HFFc6 (cell line): ENCODE measurements around the gene TSEN2. TPM values are rescaled to one million over a fixed set of nuclear protein-coding genes. Genes with fewer than 3 reads are reported as not detected.

Experiments used
- DNase-seq: peaks from one replicate; pipeline ENCODE4 v3.0.0-alpha.2; 2018
- H3K27ac Mint-ChIP-seq: 2 replicates; pipeline ENCODE4 v1.8.0; 2020; ENCODE audit warnings: mild to moderate bottlenecking, mixed read lengths
- H3K27me3 Mint-ChIP-seq: 2 replicates; pipeline ENCODE4 v1.8.0; 2021; ENCODE audit warnings: mild to moderate bottlenecking, moderate library complexity, mixed read lengths; ENCODE audit not compliant: insufficient read depth
- H3K36me3 Mint-ChIP-seq: 2 replicates; pipeline ENCODE4 v1.8.0; 2021; ENCODE audit warnings: low read depth, mixed read lengths
- H3K4me1 Mint-ChIP-seq: 2 replicates; pipeline ENCODE4 v1.8.0; 2020; ENCODE audit warnings: low read depth, mixed read lengths
- H3K4me3 Mint-ChIP-seq: 2 replicates; pipeline ENCODE4 v1.8.0; 2020; ENCODE audit warnings: mild to moderate bottlenecking, moderate library complexity, mixed read lengths
- H3K9me3 Mint-ChIP-seq: 2 replicates; pipeline ENCODE4 v1.8.0; 2020; ENCODE audit warnings: mild to moderate bottlenecking, mixed read lengths
- CTCF ChIP-seq: fragments of 200-600 bp; sonication (generic); IDR thresholded peaks from 2 replicates; pipeline ENCODE4 v1.5.0; 2021; ENCODE audit warnings: antibody characterized with exemption, mild to moderate bottlenecking
- total RNA-seq, 6 experiments: library from RNA; stranded (reverse); fragmentation: NEBNext Ultra II Directional; extraction: Animal tissue kit (Norgen Biotek cat#: 25700); gene quantifications; 2 replicates in 1 of 6; 3 replicates in 5 of 6; pipeline ENCODE4 v1.2.3, GENCODE V29; 2021

The TSEN2 gene
- total RNA-seq, 6 experiments from 2014 or later = 9.3 to 15.5 (median 10.9) TPM

GRCh38 chr3:12516873-12517272 is 32.6 kb downstream of the TSEN2 start:
- no peak for DNase-seq
- Mint-ChIP-seq H3K36me3 (peaks cover 12% of the 10 kb centered on the region), H3K9me3 (no peaks in the 10 kb centered on the region), H3K4me3 (no peak overlapping the region), H3K4me1 (no peaks in the 10 kb centered on the region), H3K27me3 (no peaks in the 10 kb centered on the region), H3K27ac (no peak overlapping the region)
- TF ChIP-seq CTCF = no peak

- Mint-ChIP-seq H3K4me3 (no peak overlapping the region), H3K27ac (no peak overlapping the region), H3K4me1 (no peaks in the 10 kb centered on the region), H3K27me3 (no peaks in the 10 kb centered on the region), H3K36me3 (peaks cover 12% of the 10 kb centered on the region), H3K9me3 (no peaks in the 10 kb centered on the region)
- no peak for DNase-seq
- TF ChIP-seq CTCF = no peak
Observed at GRCh38 chr3:12518261-12519028, 34.2 kb downstream of the TSEN2 start.

DNA sequence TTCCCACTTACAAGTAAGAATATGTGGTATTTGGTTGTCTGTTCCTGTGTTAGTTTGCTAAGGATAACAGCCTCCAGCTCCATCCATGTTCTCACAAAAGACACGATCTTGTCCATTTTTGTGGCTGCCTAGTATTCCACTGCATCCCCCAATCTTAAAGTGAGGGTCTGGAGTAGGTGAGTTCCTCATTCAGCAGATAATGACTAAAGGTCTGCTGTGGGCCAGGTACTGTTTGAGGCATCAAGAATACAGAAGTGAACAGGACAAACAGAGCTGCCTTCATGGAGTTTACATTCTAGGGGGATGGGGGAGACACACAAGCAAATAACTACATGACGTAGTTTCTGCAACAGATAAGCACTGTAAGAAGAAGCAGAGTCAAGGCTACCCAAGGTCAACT is 36.7 kb downstream of the TSEN2 start:
- no peak overlapping the region for H3K4me3 Mint-ChIP-seq
- H3K4me1 Mint-ChIP-seq = no peaks in the 10 kb centered on the region
- no peak overlapping the region for H3K27ac Mint-ChIP-seq
- H3K9me3 Mint-ChIP-seq = no peaks in the 10 kb centered on the region
- H3K36me3 Mint-ChIP-seq = peaks cover 12% of the 10 kb centered on the region
- TF ChIP-seq CTCF = no peak
- no peak for DNase-seq
- H3K27me3 Mint-ChIP-seq = no peaks in the 10 kb centered on the region

DNA sequence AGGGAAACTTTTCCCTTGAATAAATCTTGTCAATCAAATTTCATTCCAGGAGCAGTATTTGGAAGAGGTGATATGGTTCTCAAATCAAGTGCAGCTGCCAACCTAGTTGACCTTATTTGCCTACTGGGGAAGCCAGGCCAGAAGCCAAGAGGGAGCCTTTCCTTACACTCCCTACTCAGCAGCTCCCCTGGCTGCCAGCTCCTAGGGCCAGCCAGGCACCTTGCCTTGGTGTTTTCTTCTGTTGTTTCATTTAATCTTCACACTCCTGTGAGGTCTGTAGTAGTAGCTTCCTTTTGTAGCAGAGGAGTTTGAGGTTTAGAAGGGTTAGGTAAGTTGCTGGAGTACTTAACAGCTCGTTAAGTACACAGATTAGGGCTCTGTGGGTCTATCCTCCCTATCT is 38.4 kb downstream of the TSEN2 start:
- Mint-ChIP-seq H3K27ac (no peak overlapping the region), H3K9me3 (no peaks in the 10 kb centered on the region), H3K36me3 (peaks cover 13% of the 10 kb centered on the region), H3K4me3 (no peak overlapping the region), H3K4me1 (no peaks in the 10 kb centered on the region), H3K27me3 (no peaks in the 10 kb centered on the region)
- TF ChIP-seq CTCF = no peak
- DNase-seq = no peak

DNA sequence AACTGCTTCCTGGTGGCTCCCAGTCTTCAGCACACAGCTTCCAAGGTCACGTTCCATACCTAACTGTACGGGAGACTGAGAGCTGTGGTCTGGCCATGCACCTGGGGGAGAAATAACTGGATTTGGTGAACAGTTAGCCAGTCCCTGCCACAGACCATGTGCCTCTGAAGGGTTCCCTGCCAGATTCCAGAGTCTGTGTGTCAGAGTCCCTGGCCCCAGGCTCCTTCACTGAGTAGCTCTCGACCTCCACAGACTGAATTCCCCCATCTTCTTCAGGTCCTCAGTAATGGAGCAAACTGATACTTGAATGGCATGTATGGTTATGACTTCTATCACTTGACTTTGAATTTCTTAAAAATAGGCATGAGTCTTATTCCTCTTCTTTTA is 43.5 kb downstream of the TSEN2 start:
- Mint-ChIP-seq H3K27ac (no peak overlapping the region), H3K4me1 (no peaks in the 10 kb centered on the region), H3K4me3 (no peak overlapping the region), H3K9me3 (no peaks in the 10 kb centered on the region), H3K36me3 (peaks cover 11% of the 10 kb centered on the region), H3K27me3 (no peaks in the 10 kb centered on the region)
- DNase-seq = no peak
- no peak for TF ChIP-seq CTCF
